Stimulated activated CD8-positive, alpha-beta memory T cell treated with anti-CD3 and anti-CD28 coated beads, Interleukin-12 subunit alpha, Interleukin-12 subunit beta, amount 100 ng/mL, for 4 hours (primary cell): ENCODE data around the gene FNDC10.
A peak's percentile ranks its signal among the peaks of the same experiment; 100 is the strongest.
"Not testable (repeated sequence)": the region's sequence is repeated elsewhere in the genome, so short reads cannot be mapped to it uniquely, and the experiment has no call there.

ENCODE experiments used
- DNase-seq: peaks from one replicate; pipeline ENCODE4 v3.0.0-alpha.2; 2020; ENCODE audit warnings: low read depth

FNDC10 gene

GRCh38 chr1:1599030-1599934 lies 653 bp downstream of the FNDC10 start:
- DNase-seq = no peak

- no peak for DNase-seq
Observed at GRCh38 chr1:1598720-1599029, 1.3 kb downstream of the FNDC10 start.

GRCh38 chr1:1598051-1598719 lies 1.8 kb downstream of the FNDC10 start:
- no peak for DNase-seq

DNA sequence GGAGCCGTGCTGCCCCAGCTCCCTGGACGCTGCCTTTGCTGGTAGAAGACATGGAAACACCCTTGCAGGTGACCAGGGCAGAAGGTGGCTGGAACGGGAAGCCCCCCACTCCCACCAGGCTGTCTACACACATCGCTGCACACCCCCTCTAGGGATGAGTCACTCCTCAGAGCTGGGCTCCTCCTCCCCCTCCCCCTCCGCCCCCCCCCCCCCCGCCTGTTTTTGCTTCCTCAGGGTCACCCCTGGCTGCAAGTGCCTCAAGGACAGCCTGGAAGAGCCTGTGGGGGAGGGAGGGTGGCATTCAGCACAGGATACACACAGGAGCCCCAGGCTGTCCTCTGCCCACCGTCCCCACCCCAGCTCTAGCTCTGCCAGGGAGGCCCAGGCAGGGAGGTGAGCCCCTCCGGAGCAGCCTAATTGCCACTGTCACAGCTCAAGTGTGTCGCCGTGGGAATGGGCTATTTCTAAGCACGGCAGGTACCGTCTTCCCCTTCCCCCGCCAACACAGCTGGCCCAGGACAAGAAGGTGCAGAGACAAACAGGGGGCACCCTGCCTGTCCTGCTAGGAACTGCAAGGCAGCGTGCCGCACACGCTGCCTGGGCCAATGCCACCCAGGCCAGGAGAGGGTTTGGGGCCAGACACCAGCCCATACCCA lies 2.5 kb downstream of the FNDC10 start:
- no peak for DNase-seq

- DNase-seq = no peak
Observed at GRCh38 chr1:1596493-1597274, 3.3 kb downstream of the FNDC10 start.

GRCh38 chr1:1595341-1595740 lies 4.6 kb downstream of the FNDC10 start:
- DNase-seq = not testable (repeated sequence)

DNA sequence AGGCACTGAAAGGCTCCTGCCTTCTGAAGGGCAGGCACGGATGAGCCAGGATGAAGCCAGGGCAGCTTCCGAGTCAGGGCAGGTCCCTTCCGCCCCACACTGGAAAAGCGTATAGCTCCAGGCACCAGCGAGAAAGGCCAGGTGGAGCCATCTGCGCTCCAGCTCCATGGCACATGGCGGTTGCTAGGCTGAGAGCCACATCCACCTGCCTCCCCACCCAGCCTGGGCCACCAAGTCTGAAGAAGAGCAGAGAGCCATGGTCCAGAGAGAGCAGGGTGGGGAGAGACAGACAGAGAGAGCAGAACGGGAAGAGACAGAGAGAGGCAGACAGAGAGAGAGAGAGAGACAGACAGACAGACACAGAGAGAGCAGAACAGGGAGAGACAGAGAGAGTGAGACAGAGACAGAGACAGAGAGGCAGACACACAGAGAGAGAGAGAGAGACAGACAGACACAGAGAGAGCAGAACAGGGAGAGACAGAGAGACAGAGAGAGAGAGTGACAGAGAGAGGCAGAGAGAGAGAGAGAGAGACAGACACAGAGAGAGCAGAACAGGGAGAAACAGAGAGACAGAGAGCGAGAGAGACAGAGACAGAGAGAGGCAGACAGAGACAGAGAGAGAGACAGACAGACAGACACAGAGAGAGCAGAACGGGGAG lies 5.2 kb downstream of the FNDC10 start:
- DNase-seq = no peak

GRCh38 chr1:1593834-1594601 lies 5.9 kb downstream of the FNDC10 start:
- no peak for DNase-seq

GRCh38 chr1:1591452-1591851 lies 8.5 kb downstream of the FNDC10 start:
- DNase-seq = no peak

GRCh38 chr1:1583347-1584010 lies 16.5 kb downstream of the FNDC10 start:
- no peak for DNase-seq

- no peak for DNase-seq
Observed at GRCh38 chr1:1582585-1583346, 17.2 kb downstream of the FNDC10 start.

- no peak for DNase-seq
Observed at GRCh38 chr1:1578371-1578940, 21.5 kb downstream of the FNDC10 start.

GRCh38 chr1:1577367-1578011 lies 22.4 kb downstream of the FNDC10 start:
- no peak for DNase-seq

DNA sequence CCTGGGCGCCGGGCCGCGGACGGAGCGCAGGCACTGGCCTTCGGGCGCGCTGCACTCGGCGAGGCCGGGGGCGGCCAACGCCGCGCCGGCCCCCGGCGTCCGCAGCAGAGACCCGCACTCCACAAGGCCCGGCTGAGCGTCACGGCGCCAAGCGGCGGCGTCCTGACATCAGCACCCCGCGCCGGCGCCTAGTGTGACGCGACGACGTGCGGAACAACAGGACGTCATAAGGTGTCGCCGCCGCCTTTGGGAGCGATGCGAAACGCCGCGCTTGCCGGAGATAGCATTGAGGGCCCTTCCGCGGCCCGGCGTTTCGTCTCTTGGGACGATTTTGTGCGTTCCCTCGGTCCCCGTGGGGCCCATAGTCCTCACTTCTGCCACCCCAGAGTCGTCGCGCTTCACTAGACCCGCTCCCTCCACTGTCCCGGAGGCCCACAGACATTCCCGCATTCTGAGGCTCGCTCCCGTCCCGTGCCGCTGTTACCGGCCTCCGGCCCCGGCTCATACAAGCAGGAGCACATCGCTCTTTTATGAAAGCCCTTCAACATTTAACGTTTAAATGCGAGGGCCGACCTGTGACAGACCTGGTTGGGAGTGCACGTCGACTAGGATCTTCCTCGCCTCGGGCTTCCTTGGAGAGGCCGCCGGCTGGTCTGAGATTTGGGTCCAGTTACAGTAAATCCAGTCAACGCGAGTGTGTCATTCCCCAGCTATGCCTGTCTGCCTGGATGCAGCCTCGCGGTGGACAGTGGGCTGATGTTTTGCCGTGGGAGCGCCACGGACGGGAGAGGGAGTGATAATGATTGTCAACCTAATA lies 25.0 kb downstream of the FNDC10 start, which contains the start of gene SSU72:
Gene SSU72, minus strand, starts transcription at position 143 of the 817 bp plus-strand sequence. CDS start 306 bp downstream, outside the sequence.
- peak; percentile 89 for DNase-seq

DNA sequence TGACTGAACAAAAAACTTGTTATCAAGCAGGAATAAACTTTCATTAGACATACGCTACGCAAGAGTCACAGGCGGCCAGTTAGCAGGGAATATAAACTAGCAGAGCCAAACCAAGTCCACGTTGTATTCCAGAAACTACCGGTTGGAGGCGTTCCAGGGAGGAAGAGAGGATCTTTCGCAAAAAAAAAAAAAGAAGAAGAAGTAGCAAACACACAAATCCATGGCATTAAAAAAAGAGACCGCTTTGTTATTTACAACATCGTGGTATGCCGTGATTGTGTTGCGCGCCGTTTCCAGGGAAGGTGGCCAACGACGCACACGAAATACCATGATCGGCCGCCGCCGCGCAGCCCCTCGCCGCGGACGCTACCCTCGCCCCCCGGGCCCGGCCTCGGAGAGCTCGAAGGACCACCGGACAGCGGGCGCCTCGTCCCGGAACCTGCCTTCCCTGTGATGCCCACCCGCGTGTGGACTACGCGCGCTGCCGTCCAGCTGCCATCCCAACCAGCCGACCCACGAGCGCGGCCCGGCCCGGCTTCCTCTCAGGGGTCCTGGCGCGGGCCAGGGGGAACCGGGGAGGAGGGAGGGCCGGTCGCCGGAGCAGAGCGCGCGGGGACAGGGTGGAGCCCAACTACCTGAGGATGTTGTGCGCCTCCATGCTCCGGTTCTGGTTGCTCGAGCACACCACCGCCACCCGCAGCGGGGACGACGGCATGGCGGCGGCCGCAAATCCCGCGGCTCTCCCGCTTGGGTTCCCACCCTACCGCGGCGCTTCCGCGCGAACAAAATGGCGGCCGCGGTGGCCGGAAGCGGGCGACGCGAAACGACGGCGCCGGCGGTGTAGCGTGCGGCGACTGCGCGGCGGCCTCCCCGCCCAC lies 25.9 kb downstream of the FNDC10 start:
- DNase-seq = no peak

GRCh38 chr1:1569341-1569740 lies 30.6 kb downstream of the FNDC10 start:
- DNase-seq = no peak

- DNase-seq = no peak
Observed at GRCh38 chr1:1567891-1568291, 32.0 kb downstream of the FNDC10 start.
